ENCODE measurements around the gene BAHD1. TPM values are rescaled to one million over a fixed set of nuclear protein-coding genes. Genes with fewer than 3 reads are reported as not detected.

Gene BAHD1
- polyA plus RNA-seq, 1 of the 3 experiments (the other 2 are of a cell fraction) = 5.5 TPM

GRCh38 chr15:40512440-40512839, 71.7 kb downstream of the BAHD1 start:
- no peak for TF ChIP-seq MEF2A (IDR thresholded peaks at IDR 0.05; ENCODE audit: borderline replicate concordance, low read depth)
- no peak for TF ChIP-seq TAF1 (IDR thresholded peaks at IDR 0.05; ENCODE audit: borderline replicate concordance, low read depth, low read length)
- TF ChIP-seq FOXJ3 (CRISPR knock-in tag; IDR thresholded peaks at IDR 0.05) = no peak
- no peak for TF ChIP-seq IRF3 (IDR thresholded peaks at IDR 0.05; ENCODE audit: low read depth, low read length)
- no peak for TF ChIP-seq SMC3 (IDR thresholded peaks at IDR 0.05; ENCODE audit: low read depth, low read length)
- no peak for TF ChIP-seq CHD2 (IDR thresholded peaks at IDR 0.05; ENCODE audit: low read length, partially characterized antibody)
- TF ChIP-seq TCF12 (IDR thresholded peaks at IDR 0.05) = no peak
- TF ChIP-seq MXI1 (IDR thresholded peaks at IDR 0.05; ENCODE audit: low read depth, low read length) = no peak
- TF ChIP-seq CTCF (IDR thresholded peaks at IDR 0.05) = no peak
- no peak for TF ChIP-seq POLR2AphosphoS5 (IDR thresholded peaks at IDR 0.05; ENCODE audit: low read depth, low read length)
- TF ChIP-seq NFIC (IDR thresholded peaks at IDR 0.05; ENCODE audit: borderline replicate concordance) = no peak
- no peak for TF ChIP-seq ELF1 (IDR thresholded peaks at IDR 0.05)
- no peak for TF ChIP-seq ZBTB33 (IDR thresholded peaks at IDR 0.05; ENCODE audit: borderline replicate concordance, low read depth)
- TF ChIP-seq REST (IDR thresholded peaks at IDR 0.05; ENCODE audit: low read depth, low read length) = no peak
- no peak for TF ChIP-seq FOSL2 (IDR thresholded peaks at IDR 0.05; ENCODE audit: borderline replicate concordance, low read depth)
- TF ChIP-seq RFX5 (IDR thresholded peaks at IDR 0.05; ENCODE audit: low read length) = no peak
- no peak for TF ChIP-seq GATA2 (CRISPR knock-in tag; IDR thresholded peaks at IDR 0.05)
- TF ChIP-seq TEAD4 (IDR thresholded peaks at IDR 0.05; ENCODE audit: borderline replicate concordance, insufficient read depth) = no peak
- no peak for TF ChIP-seq SIN3A (IDR thresholded peaks at IDR 0.05; ENCODE audit: borderline replicate concordance, low read depth, low read length)
- Histone ChIP-seq H3K79me2 (ENCODE audit: insufficient read depth) (no peaks in the 10 kb centered on the region), H3K4me1 (ENCODE audit: control insufficient read depth in 1 of 2, insufficient read depth in 2 of 2, low read depth in 1 of 2, low read length in 1 of 2) (no peaks in the 10 kb centered on the region; a peak in 1 of 4 replicates), H3K4me3 (ENCODE audit: low read depth in 2 of 2, low read length in 1 of 2) (no peak overlapping the region), H3K4me2 (no peak overlapping the region), H3K36me3 (replicated peaks in 1 of 2; ENCODE audit: control insufficient read depth in 1 of 2, insufficient read depth in 2 of 2, low read length in 1 of 2) (no peaks in the 10 kb centered on the region), H3K27me3 (ENCODE audit: insufficient read depth) (no peaks in the 10 kb centered on the region), H3K9ac (no peak overlapping the region), H2AFZ (ENCODE audit: low read depth) (no peak overlapping the region), H3F3A (replicated peaks; ENCODE audit: insufficient read depth) (no peaks in the 10 kb centered on the region), H3K27ac (ENCODE audit: low read depth in 2 of 2, low read length in 1 of 2) (no peak overlapping the region), H3K9me2 (no peaks in the 10 kb centered on the region), H4K20me1 (ENCODE audit: insufficient read depth) (no peaks in the 10 kb centered on the region), H3K9me3 (no peaks in the 10 kb centered on the region)
- WGBS (ENCODE audit: low lambda C conversion rate) = 87% methylated on average over 2 of the region's 2 CpGs
- ChIA-PET POLR2A (no interaction called here), CTCF (interaction anchor here (1.5 kb wide), 1 partner anchor 9 kb away, joined by 3 read pairs; no protein-coding TSS in a partner anchor)
- no peak for DNase-seq
